Astrocyte (in vitro differentiated cells and primary cell): ENCODE data around the gene PHF14. TPM values are rescaled to one million over a fixed set of nuclear protein-coding genes. Genes with fewer than 3 reads are reported as not detected.

ENCODE experiments used
- DNase-seq: peaks from one replicate; pipeline ENCODE4 v3.0.0-alpha.2; 2010; ENCODE audit warnings: low read depth
- FAIRE-seq: peaks from 2 replicates; lab custom pipeline; 2011; peaks lifted over from hg19 to GRCh38; lab: Jason Lieb, UNC
- H2AFZ ChIP-seq: 2 replicates; pipeline ENCODE4 v1.6.0; 2012; ENCODE audit warnings: low read depth, low read length, inconsistent platforms
- H3K27ac ChIP-seq: 2 replicates; pipeline ENCODE4 v1.5.1; 2011; ENCODE audit warnings: low read depth, low read length, inconsistent platforms
- H3K27me3 ChIP-seq: 2 replicates; pipeline ENCODE4 v1.6.0; 2011; ENCODE audit warnings: low read length, inconsistent platforms; ENCODE audit not compliant: insufficient read depth
- H3K36me3 ChIP-seq: 2 replicates; pipeline ENCODE4 v1.5.1; 2011; ENCODE audit warnings: low read length, inconsistent platforms; ENCODE audit not compliant: insufficient read depth
- H3K4me1 ChIP-seq: 2 replicates; pipeline ENCODE4 v1.5.1; 2011; ENCODE audit warnings: low read length, inconsistent platforms; ENCODE audit not compliant: insufficient read depth
- H3K4me2 ChIP-seq: 2 replicates; pipeline ENCODE4 v1.6.0; 2012; ENCODE audit warnings: low read length, inconsistent platforms
- H3K4me3 ChIP-seq: 2 replicates; pipeline ENCODE4 v1.5.1; 2011; ENCODE audit warnings: low read depth, mild to moderate bottlenecking, low read length, inconsistent platforms; ENCODE audit not compliant: insufficient read depth
- H3K79me2 ChIP-seq: 2 replicates; pipeline ENCODE4 v1.6.0; 2012; ENCODE audit warnings: mild to moderate bottlenecking, low read length, inconsistent platforms; ENCODE audit not compliant: insufficient read depth
- H3K9ac ChIP-seq: 2 replicates; pipeline ENCODE4 v1.6.0; 2012; ENCODE audit warnings: mild to moderate bottlenecking, low read length, inconsistent platforms
- H3K9me3 ChIP-seq: 2 replicates; pipeline ENCODE4 v1.5.1; 2012; ENCODE audit warnings: low read depth, mild to moderate bottlenecking, low read length, inconsistent platforms; ENCODE audit not compliant: insufficient read depth
- H4K20me1 ChIP-seq: 2 replicates; pipeline ENCODE4 v1.6.0; 2012; ENCODE audit warnings: low read length, inconsistent platforms; ENCODE audit not compliant: insufficient read depth
- H3K27ac Mint-ChIP-seq: one replicate; pipeline ENCODE4 v1.8.0; 2021; ENCODE audit warnings: mild to moderate bottlenecking, mixed read lengths; ENCODE audit not compliant: unreplicated experiment
- H3K27me3 Mint-ChIP-seq: one replicate; pipeline ENCODE4 v1.8.0; 2021; ENCODE audit warnings: low read depth, mixed read lengths; ENCODE audit not compliant: unreplicated experiment
- H3K36me3 Mint-ChIP-seq: one replicate; pipeline ENCODE4 v1.8.0; 2021; ENCODE audit warnings: low read depth, mixed read lengths; ENCODE audit not compliant: unreplicated experiment
- H3K4me1 Mint-ChIP-seq: one replicate; pipeline ENCODE4 v1.8.0; 2021; ENCODE audit warnings: low read depth, mixed read lengths; ENCODE audit not compliant: unreplicated experiment
- H3K4me3 Mint-ChIP-seq: one replicate; pipeline ENCODE4 v1.8.0; 2021; ENCODE audit warnings: mild to moderate bottlenecking, moderate library complexity, mixed read lengths; ENCODE audit not compliant: unreplicated experiment
- H3K9me3 Mint-ChIP-seq: one replicate; pipeline ENCODE4 v1.8.0; 2021; ENCODE audit warnings: mild to moderate bottlenecking, mixed read lengths; ENCODE audit not compliant: unreplicated experiment
- CTCF ChIP-seq: IDR thresholded peaks from 2 replicates; pipeline ENCODE4 v1.5.1; 2011; ENCODE audit warnings: low read depth, mild to moderate bottlenecking, inconsistent platforms, low read length, moderate library complexity; ENCODE audit not compliant: insufficient read depth
- EZH2 ChIP-seq: IDR thresholded peaks from 2 replicates; pipeline ENCODE4 v1.6.1; 2012; ENCODE audit warnings: mild to moderate bottlenecking, low read length, inconsistent platforms; ENCODE audit not compliant: insufficient read depth
- total RNA-seq: library from RNA; stranded (reverse); gene quantifications from 2 replicates; pipeline ENCODE4 v1.2.1, GENCODE V29; 2021

The PHF14 gene
- total RNA-seq, 1 donor from 2014 or later, result 28.8 TPM

- Mint-ChIP-seq H3K36me3 (no peaks in the 10 kb centered on the region), H3K27ac (no peak overlapping the region), H3K4me3 (no peak overlapping the region), H3K4me1 (no peaks in the 10 kb centered on the region), H3K9me3 (no peaks in the 10 kb centered on the region), H3K27me3 (no peaks in the 10 kb centered on the region)
- H2AFZ ChIP-seq, result no peak overlapping the region
- no peaks in the 10 kb centered on the region for H3K36me3 ChIP-seq
- H3K4me1 ChIP-seq, result no peaks in the 10 kb centered on the region
- FAIRE-seq (peak; percentile 43), DNase-seq (peak; percentile 69)
- no peaks in the 10 kb centered on the region for H3K79me2 ChIP-seq
- H3K9me3 ChIP-seq, result no peaks in the 10 kb centered on the region
- no peak overlapping the region for H3K4me2 ChIP-seq
- TF ChIP-seq CTCF (no peak), EZH2 (no peak)
- H4K20me1 ChIP-seq, result no peaks in the 10 kb centered on the region
- H3K27me3 ChIP-seq, result no peaks in the 10 kb centered on the region
- H3K9ac ChIP-seq, result no peak overlapping the region
- no peak overlapping the region for H3K4me3 ChIP-seq
- H3K27ac ChIP-seq, result no peak overlapping the region
Observed at GRCh38 chr7:11155883-11156282, 182.2 kb downstream of the PHF14 start.

- Mint-ChIP-seq H3K36me3 (no peaks in the 10 kb centered on the region), H3K27ac (no peak overlapping the region), H3K4me3 (no peak overlapping the region), H3K27me3 (no peaks in the 10 kb centered on the region), H3K9me3 (no peaks in the 10 kb centered on the region), H3K4me1 (no peaks in the 10 kb centered on the region)
- no peaks in the 10 kb centered on the region for H3K27me3 ChIP-seq
- no peak overlapping the region for H3K27ac ChIP-seq
- FAIRE-seq, result no peak
- no peak for DNase-seq
- H3K36me3 ChIP-seq, result no peaks in the 10 kb centered on the region
- H3K4me1 ChIP-seq, result no peaks in the 10 kb centered on the region
- H2AFZ ChIP-seq, result no peak overlapping the region
- no peaks in the 10 kb centered on the region for H4K20me1 ChIP-seq
- H3K9ac ChIP-seq, result no peak overlapping the region
- H3K79me2 ChIP-seq, result no peaks in the 10 kb centered on the region
- no peak overlapping the region for H3K4me2 ChIP-seq
- no peak for TF ChIP-seq EZH2
- TF ChIP-seq CTCF, result no peak
- H3K9me3 ChIP-seq, result no peaks in the 10 kb centered on the region
- H3K4me3 ChIP-seq, result no peak overlapping the region
Observed at GRCh38 chr7:11161499-11161898, 187.8 kb downstream of the PHF14 start.

- no peak for DNase-seq
- Histone ChIP-seq H3K4me1 (no peaks in the 10 kb centered on the region), H4K20me1 (no peaks in the 10 kb centered on the region), H3K9me3 (no peaks in the 10 kb centered on the region), H3K27me3 (no peaks in the 10 kb centered on the region), H3K9ac (no peak overlapping the region), H3K4me2 (no peak overlapping the region), H3K79me2 (no peaks in the 10 kb centered on the region), H2AFZ (no peak overlapping the region), H3K27ac (no peak overlapping the region), H3K36me3 (no peaks in the 10 kb centered on the region), H3K4me3 (no peak overlapping the region)
- no peak for FAIRE-seq
- Mint-ChIP-seq H3K27me3 (no peaks in the 10 kb centered on the region), H3K9me3 (no peaks in the 10 kb centered on the region), H3K36me3 (no peaks in the 10 kb centered on the region), H3K4me1 (no peaks in the 10 kb centered on the region), H3K4me3 (no peak overlapping the region), H3K27ac (no peak overlapping the region)
- TF ChIP-seq EZH2, result no peak
- TF ChIP-seq CTCF, result no peak
Observed at GRCh38 chr7:11163220-11163619, 189.5 kb downstream of the PHF14 start.
